HepG2 (cell line): Measurements from ENCODE around the gene FUT1. TPM values are rescaled to one million over a fixed set of nuclear protein-coding genes. Genes with fewer than 3 reads are reported as not detected.

ENCODE experiments used
- ARNT ChIP-seq: fragments of 450-650 bp; IDR thresholded peaks from 2 replicates; pipeline ENCODE4 v1.6.1; 2017
- ATF7 ChIP-seq, 2 experiments: fragments of 450-650 bp in 1 of 2; sonication (generic) in 1 of 2; formaldehyde crosslinking in 1 of 2; IDR thresholded peaks; 2 replicates each; pipeline versions ENCODE4 v1.4.0 to v1.6.1; 2016 to 2020; ENCODE audit warnings: antibody characterized with exemption in 1 of 2, mild to moderate bottlenecking in 1 of 2, missing genetic modification reagents in 1 of 2
- FIP1L1 ChIP-seq: fragments of 200-400 bp; formaldehyde crosslinking; IDR thresholded peaks from 2 replicates; pipeline ENCODE4 v1.6.1; 2018; ENCODE audit warnings: low read depth, mild to moderate bottlenecking, low read length, moderate library complexity, borderline replicate concordance; ENCODE audit not compliant: insufficient read depth
- HOMEZ ChIP-seq: IDR thresholded peaks from 2 replicates; pipeline ENCODE4 v1.6.1; 2016; ENCODE audit warnings: low read depth
- JUN ChIP-seq: sonication (generic); formaldehyde crosslinking; IDR thresholded peaks from 2 replicates; pipeline ENCODE4 v1.4.0; 2020; ENCODE audit warnings: mild to moderate bottlenecking, missing genetic modification reagents
- KDM2A ChIP-seq: sonication (generic); formaldehyde crosslinking; IDR thresholded peaks from 2 replicates; pipeline ENCODE4 v1.4.0; 2020; ENCODE audit warnings: low read depth, missing genetic modification reagents, borderline replicate concordance
- MLX ChIP-seq: IDR thresholded peaks from 2 replicates; pipeline ENCODE4 v1.6.1; 2016
- MTF2 ChIP-seq: sonication (generic); formaldehyde crosslinking; IDR thresholded peaks from 2 replicates; pipeline ENCODE4 v1.5.0; 2020; ENCODE audit warnings: missing genetic modification reagents, borderline replicate concordance
- POLR2A ChIP-seq, 2 experiments: IDR thresholded peaks; 2 replicates each; pipeline ENCODE4 v1.6.1; 2011; ENCODE audit warnings: low read depth in 2 of 2, low read length in 2 of 2, mild to moderate bottlenecking in 1 of 2, moderate library complexity in 1 of 2; ENCODE audit not compliant: insufficient read depth in 1 of 2
- SMARCC2 ChIP-seq: fragments of 450-650 bp; IDR thresholded peaks from 2 replicates; pipeline ENCODE4 v1.6.1; 2017; ENCODE audit warnings: antibody characterized with exemption, mild to moderate bottlenecking
- TAF1 ChIP-seq: sonication (generic); formaldehyde crosslinking; IDR thresholded peaks from 2 replicates; pipeline ENCODE4 v1.4.0; 2020; ENCODE audit warnings: missing genetic modification reagents
- TBX2 ChIP-seq: sonication (generic); formaldehyde crosslinking; IDR thresholded peaks from 2 replicates; pipeline ENCODE4 v1.5.0; 2020; ENCODE audit warnings: missing genetic modification reagents, mild to moderate bottlenecking, borderline replicate concordance
- THAP11 ChIP-seq: IDR thresholded peaks from 2 replicates; pipeline ENCODE4 v1.6.1; 2016; ENCODE audit warnings: missing biosample characterization, missing genetic modification reagents
- TIGD3 ChIP-seq: sonication (generic); formaldehyde crosslinking; IDR thresholded peaks from 2 replicates; pipeline ENCODE4 v1.5.1; 2020; ENCODE audit warnings: mild to moderate bottlenecking, missing genetic modification reagents, borderline replicate concordance
- ZBTB33 ChIP-seq: sonication (generic); formaldehyde crosslinking; IDR thresholded peaks from 2 replicates; pipeline ENCODE4 v1.4.0; 2020; ENCODE audit warnings: missing genetic modification reagents
- ZBTB42 ChIP-seq: sonication (generic); formaldehyde crosslinking; IDR thresholded peaks from 2 replicates; pipeline ENCODE4 v1.5.0; 2020; ENCODE audit warnings: mild to moderate bottlenecking, missing genetic modification reagents
- ZFP82 ChIP-seq: sonication (generic); formaldehyde crosslinking; IDR thresholded peaks from 2 replicates; pipeline ENCODE4 v1.5.1; 2020; ENCODE audit warnings: mild to moderate bottlenecking, missing genetic modification reagents, borderline replicate concordance
- ZMYM3 ChIP-seq: sonication (generic); formaldehyde crosslinking; IDR thresholded peaks from 2 replicates; pipeline ENCODE4 v1.5.1; 2020; ENCODE audit warnings: mild to moderate bottlenecking, missing genetic modification reagents
- ZNF431 ChIP-seq: sonication (generic); formaldehyde crosslinking; IDR thresholded peaks from 2 replicates; pipeline ENCODE4 v1.9.0; 2022; ENCODE audit warnings: missing genetic modification reagents, low read depth, mild to moderate bottlenecking, borderline replicate concordance
- ZNF512 ChIP-seq: sonication (generic); formaldehyde crosslinking; IDR thresholded peaks from 2 replicates; pipeline ENCODE4 v1.4.0; 2020; ENCODE audit warnings: mild to moderate bottlenecking, missing genetic modification reagents
- ZNF547 ChIP-seq: sonication (generic); formaldehyde crosslinking; IDR thresholded peaks from 2 replicates; pipeline ENCODE4 v1.5.1; 2020; ENCODE audit warnings: mild to moderate bottlenecking, missing genetic modification reagents
- ZNF746 ChIP-seq: sonication (generic); formaldehyde crosslinking; IDR thresholded peaks from 2 replicates; pipeline ENCODE4 v1.8.0; 2022; ENCODE audit warnings: mild to moderate bottlenecking, missing genetic modification reagents
- polyA plus RNA-seq, 8 experiments: library from polyadenylated mRNA; depleted of rRNA in 3 of 8; stranded (reverse) in 7 of 8; unstranded in 1 of 8; fragments of >200 nt; fragmentation: Illumina TruSeq in 4 of 8; extraction: Trizol in 4 of 8; gene quantifications; 2 replicates each; pipeline versions ENCODE4 v1.2.1 to v1.2.3, GENCODE V29; 2011 to 2016; ENCODE audit warnings: low read depth in 4 of 8, missing spikeins in 1 of 8, mixed read lengths in 1 of 8; ENCODE audit not compliant: insufficient read depth in 1 of 8
- total RNA-seq, 5 experiments: library from RNA; depleted of rRNA; stranded (reverse); fragments of >200 nt; fragmentation: Illumina TruSeq; extraction: Trizol; gene quantifications; 2 replicates each; pipeline ENCODE4 v1.2.3, GENCODE V29; 2016; ENCODE audit warnings: low read depth in 1 of 5

Gene FUT1
- total and polyA plus RNA-seq, 2 of the 13 experiments (the other 11 are each of a cell fraction or from before 2014, with no cell fraction given) = 0.07 to 1.1 TPM

- TF ChIP-seq ZBTB42 (CRISPR knock-in tag) (no peak), ZNF512 (CRISPR knock-in tag) (no peak), ZMYM3 (CRISPR knock-in tag) (peak; percentile 75), POLR2A (IDR thresholded peaks at IDR 0.05; ENCODE audit: insufficient read depth in 1 of 2, low read depth in 2 of 2, low read length in 2 of 2) (0 out of 4 replicates have a peak, but pooled peaks of 1 of the 2 experiments have one; percentile 10), MLX (CRISPR knock-in tag) (peak; percentile 45), ZNF547 (CRISPR knock-in tag) (0 out of 2 replicates have a peak, but pooled peaks have one; percentile 30), TIGD3 (no peak), MTF2 (CRISPR knock-in tag) (no peak), ZNF431 (CRISPR knock-in tag) (peak; percentile 4; the same call in 1 of the 2 replicates), ZFP82 (CRISPR knock-in tag) (no peak), ARNT (no peak), JUN (CRISPR knock-in tag) (peak; percentile 78; the same call in 1 of the 2 replicates), ZBTB33 (CRISPR knock-in tag) (no peak; the same call in 1 of the 2 replicates), FIP1L1 (no peak), ATF7 (IDR thresholded peaks at IDR 0.05) (no peak), ATF7 (CRISPR knock-in tag; IDR thresholded peaks at IDR 0.05) (no peak), SMARCC2 (no peak), KDM2A (CRISPR knock-in tag) (no peak; the same call in 1 of the 2 replicates), TAF1 (CRISPR knock-in tag) (no peak), ZNF746 (peak; percentile 86), TBX2 (peak; percentile 45; the same call in 1 of the 2 replicates), THAP11 (CRISPR knock-in tag) (peak; percentile 85; the same call in 1 of the 2 replicates), HOMEZ (CRISPR knock-in tag) (no peak)
Measured at GRCh38 chr19:48718711-48719231, 33.7 kb downstream of the FUT1 start (continued).
